Measurements from ENCODE around the gene TTC12.

DNA sequence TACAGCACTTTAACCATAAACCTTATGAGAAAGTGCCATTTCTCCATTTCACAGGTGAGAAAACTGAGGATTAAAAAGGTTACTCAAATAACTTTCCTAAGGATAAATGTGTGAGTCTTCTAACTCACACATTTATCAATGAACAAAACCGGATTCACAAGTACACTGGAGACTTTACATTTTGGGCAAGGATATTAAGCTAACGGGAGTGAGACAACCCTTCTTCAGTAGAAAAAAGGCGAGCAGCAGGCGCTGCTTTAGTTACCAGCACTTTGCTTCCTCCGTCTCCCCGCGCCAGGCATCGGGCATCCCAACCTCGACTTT is 356 bp upstream of the TTC12 start:
- TF ChIP-seq, protein P1, sequence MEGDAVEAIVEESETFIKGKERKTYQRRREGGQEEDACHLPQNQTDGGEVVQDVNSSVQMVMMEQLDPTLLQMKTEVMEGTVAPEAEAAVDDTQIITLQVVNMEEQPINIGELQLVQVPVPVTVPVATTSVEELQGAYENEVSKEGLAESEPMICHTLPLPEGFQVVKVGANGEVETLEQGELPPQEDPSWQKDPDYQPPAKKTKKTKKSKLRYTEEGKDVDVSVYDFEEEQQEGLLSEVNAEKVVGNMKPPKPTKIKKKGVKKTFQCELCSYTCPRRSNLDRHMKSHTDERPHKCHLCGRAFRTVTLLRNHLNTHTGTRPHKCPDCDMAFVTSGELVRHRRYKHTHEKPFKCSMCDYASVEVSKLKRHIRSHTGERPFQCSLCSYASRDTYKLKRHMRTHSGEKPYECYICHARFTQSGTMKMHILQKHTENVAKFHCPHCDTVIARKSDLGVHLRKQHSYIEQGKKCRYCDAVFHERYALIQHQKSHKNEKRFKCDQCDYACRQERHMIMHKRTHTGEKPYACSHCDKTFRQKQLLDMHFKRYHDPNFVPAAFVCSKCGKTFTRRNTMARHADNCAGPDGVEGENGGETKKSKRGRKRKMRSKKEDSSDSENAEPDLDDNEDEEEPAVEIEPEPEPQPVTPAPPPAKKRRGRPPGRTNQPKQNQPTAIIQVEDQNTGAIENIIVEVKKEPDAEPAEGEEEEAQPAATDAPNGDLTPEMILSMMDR (conservative IDR thresholded peaks at IDR 0.05 in 1 of 2, IDR thresholded peaks at IDR 0.05 in 1 of 2; ENCODE audit: low read depth in 1 of 2, low read length in 2 of 2): no peak
- no peak for TF ChIP-seq EZH2 (IDR thresholded peaks at IDR 0.05; ENCODE audit: low read length, missing control alignments)
